Activated T-helper 1 cell treated with anti-CD3 and anti-CD28 coated beads, Interleukin-12 subunit alpha, Interleukin-12 subunit beta, Interleukin-2, Interleukin-4 antibody, amounts not matched to agents 30 ng/mL and 10 ng/mL and 1 ng/mL, durations not matched to agents 14 hours and 24 hours and 36 hours (primary cell): ENCODE results near the gene TGFB2. TPM values are rescaled to one million over a fixed set of nuclear protein-coding genes. Genes with fewer than 3 reads are reported as not detected.

Experiments used
- DNase-seq: peaks from one replicate; pipeline ENCODE4 v3.0.0; 2021; ENCODE audit warnings: low spot score
- H3K27ac Mint-ChIP-seq: one replicate; pipeline ENCODE4 v1.8.0; 2021; ENCODE audit warnings: mild to moderate bottlenecking, mixed read lengths
- H3K27me3 Mint-ChIP-seq: one replicate; pipeline ENCODE4 v1.8.0; 2022; ENCODE audit warnings: mild to moderate bottlenecking, moderate library complexity, mixed read lengths; ENCODE audit not compliant: insufficient read depth
- H3K36me3 Mint-ChIP-seq: one replicate; pipeline ENCODE4 v1.8.0; 2021; ENCODE audit warnings: low read depth, mixed read lengths
- H3K4me1 Mint-ChIP-seq: one replicate; pipeline ENCODE4 v1.8.0; 2021; ENCODE audit warnings: low read depth, mixed read lengths
- H3K4me3 Mint-ChIP-seq: one replicate; pipeline ENCODE4 v1.8.0; 2021; ENCODE audit warnings: mild to moderate bottlenecking, moderate library complexity, mixed read lengths
- H3K9me3 Mint-ChIP-seq: one replicate; pipeline ENCODE4 v1.8.0; 2021; ENCODE audit warnings: mixed read lengths
- intact Hi-C: fragments of 100-400 bp; cut with micrococcal nuclease; formaldehyde crosslinking; loops from one replicate; pipeline ENCODE4 v1.15.1; 2024
- total RNA-seq: library from RNA; stranded (reverse); gene quantifications from 2 replicates; pipeline ENCODE4 v1.2.3, GENCODE V29; 2022

TGFB2 gene
- total RNA-seq, 1 donor from 2014 or later: not detected

DNA sequence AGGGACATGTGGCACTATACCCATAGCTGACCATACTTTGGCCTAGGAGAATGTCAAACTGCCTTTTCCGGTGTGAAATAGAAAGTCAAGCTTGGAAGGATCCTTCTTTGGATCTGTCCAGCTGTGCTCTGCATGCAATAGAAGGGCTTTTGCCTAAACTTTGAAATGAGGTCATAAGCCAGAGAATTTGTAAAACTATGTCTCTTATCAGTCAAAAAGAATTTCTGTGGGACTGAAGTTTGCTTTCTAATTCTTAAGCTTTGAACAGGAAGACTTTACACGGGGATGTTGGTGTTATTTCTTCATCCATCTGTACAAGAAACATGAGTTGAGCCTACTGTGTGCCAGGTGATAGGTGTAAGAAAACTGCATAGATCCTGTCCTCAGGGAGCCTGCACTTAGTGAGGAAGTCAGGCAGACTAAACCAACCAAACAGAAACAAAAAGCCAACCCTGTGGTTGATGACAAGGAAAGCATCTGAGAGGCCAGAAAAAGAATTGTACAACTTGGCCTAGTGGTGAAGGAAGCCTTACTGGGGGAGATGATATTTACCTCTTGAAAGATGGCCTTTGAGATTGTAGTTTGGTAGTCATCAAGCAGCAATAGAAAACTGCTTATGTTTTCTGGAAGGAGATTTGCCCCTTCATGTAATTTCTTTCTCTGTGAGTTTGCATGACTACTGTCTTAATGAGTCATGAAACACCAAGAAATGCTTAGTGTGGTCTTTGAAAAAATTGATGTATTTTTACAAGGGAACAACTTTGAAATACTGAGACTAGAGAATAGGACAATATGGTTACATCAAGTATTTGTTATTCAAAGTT lies 24.8 kb downstream of the TGFB2 start:
- no peaks in the 10 kb centered on the region for H3K4me1 Mint-ChIP-seq
- no peak overlapping the region for H3K4me3 Mint-ChIP-seq
- no peak overlapping the region for H3K27ac Mint-ChIP-seq
- no peaks in the 10 kb centered on the region for H3K9me3 Mint-ChIP-seq
- intact Hi-C loops: no loop called here
- peaks cover 24% of the 10 kb centered on the region for H3K27me3 Mint-ChIP-seq
- DNase-seq: no peak
- no peaks in the 10 kb centered on the region for H3K36me3 Mint-ChIP-seq

DNA sequence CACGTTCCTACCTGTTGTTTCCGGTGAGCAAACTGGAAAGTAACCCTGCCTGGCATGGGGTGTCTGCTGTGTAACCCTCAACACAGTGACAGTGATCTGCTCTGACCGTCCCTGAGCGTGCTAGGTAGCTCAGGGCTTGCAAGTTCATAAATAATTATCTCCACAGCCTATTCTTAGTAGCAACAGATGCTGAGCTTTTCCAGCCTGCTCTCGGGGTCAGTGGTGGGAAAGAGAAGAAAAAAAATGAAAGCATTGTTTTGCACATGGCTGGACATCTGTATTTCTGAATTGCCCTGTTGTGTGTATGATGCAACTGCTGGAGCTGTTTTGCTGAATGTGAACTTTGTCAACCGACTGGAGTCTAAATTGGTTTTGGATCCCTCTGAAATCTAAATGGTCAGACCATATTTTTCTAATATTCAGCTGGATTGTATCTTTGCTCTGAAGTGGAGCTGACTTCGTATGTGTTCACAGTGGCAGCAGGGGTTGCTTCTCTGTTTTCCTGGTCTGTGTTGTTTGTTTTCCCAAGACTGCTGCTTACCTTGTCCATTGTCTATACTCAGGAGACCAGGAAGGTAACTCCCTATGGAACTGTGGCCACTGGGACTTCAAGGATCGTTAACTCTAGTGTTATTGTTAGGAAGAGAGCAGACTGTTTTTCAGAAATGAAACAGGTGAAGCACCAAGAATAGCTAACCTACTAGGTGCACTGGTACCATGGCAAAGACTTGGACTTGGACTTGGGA lies 27.0 kb downstream of the TGFB2 start:
- H3K4me3 Mint-ChIP-seq: no peak overlapping the region
- intact Hi-C loops: no loop called here
- H3K36me3 Mint-ChIP-seq: no peaks in the 10 kb centered on the region
- no peak for DNase-seq
- peaks cover 7% of the 10 kb centered on the region for H3K4me1 Mint-ChIP-seq
- no peak overlapping the region for H3K27ac Mint-ChIP-seq
- peaks cover 31% of the 10 kb centered on the region for H3K27me3 Mint-ChIP-seq
- H3K9me3 Mint-ChIP-seq: no peaks in the 10 kb centered on the region

DNA sequence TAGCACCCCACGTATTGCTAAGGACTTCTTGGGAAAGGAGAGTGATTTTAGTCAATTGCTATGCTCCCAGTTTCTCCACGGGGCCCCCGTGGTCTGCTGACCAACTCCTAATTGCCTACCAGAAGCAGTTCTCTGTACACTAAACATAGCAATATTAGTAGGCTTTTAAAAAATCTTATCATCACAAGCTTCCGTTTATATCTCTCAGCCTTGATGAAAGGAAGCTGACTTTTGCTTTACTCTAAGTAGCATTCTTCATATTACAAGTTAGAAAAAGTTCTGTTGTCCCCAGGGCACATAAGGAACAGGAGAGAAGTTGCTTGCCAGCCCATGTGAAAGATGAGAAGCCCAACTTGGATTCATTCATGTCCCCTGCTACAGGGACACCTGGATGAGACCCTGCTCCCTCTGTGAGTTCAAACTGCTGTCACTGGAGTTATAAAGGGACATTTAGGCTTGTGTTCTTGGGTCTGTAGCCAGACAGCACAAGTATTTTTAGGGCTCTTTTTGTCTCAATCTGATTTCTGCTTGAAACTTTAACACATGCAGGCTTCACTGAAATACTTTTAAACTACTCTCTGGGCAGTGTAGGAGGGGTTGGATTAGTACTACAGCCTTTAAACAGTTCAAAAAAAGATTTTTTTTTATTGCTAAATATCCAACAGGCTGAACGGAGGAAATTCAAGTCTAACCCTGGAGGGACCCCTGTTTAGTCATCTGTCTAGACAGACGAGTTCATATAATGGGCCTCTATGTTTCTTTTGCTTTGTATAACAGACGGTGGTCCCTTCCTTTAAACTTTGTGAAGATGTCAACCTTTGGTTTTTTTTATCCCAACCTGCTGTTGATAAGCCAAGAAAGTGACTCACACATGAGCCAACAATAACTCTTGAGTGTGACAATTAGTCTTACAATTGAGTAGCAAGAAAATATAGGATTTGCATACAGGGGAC lies 29.5 kb downstream of the TGFB2 start:
- DNase-seq: no peak
- Mint-ChIP-seq H3K4me3 (no peak overlapping the region), H3K9me3 (no peaks in the 10 kb centered on the region), H3K27ac (no peak overlapping the region), H3K27me3 (peaks cover 32% of the 10 kb centered on the region), H3K4me1 (peaks cover 12% of the 10 kb centered on the region), H3K36me3 (no peaks in the 10 kb centered on the region)
- intact Hi-C loops: no loop called here

DNA sequence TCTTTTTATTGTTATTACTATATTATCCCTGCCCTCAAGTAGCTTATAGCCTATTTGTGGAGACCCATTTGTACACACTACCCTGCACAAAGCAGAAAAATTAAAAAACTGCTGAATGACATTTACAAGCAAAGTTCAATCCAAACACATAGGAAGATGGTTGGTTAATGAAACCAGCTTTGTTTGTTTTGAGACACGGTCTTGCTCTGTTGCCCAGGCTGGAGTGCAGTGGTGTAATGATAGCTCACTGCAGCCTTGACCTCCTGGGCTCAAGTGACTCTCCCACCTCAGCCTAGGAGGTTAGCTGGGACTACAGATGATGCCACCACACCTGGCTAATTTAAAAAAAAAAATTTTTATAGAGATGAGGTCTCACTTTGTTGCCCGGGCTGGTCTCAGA lies 31.6 kb downstream of the TGFB2 start:
- H3K27me3 Mint-ChIP-seq: peaks cover 29% of the 10 kb centered on the region
- no peak overlapping the region for H3K27ac Mint-ChIP-seq
- intact Hi-C loops: loop anchor here (1.0 to 2.0 kb wide), 4 partner anchors 25 to 798 kb away; partner anchors contain the start of genes RRP15 and TGFB2
- no peak overlapping the region for H3K4me3 Mint-ChIP-seq
- H3K9me3 Mint-ChIP-seq: no peaks in the 10 kb centered on the region
- no peaks in the 10 kb centered on the region for H3K36me3 Mint-ChIP-seq
- no peak for DNase-seq
- H3K4me1 Mint-ChIP-seq: peaks cover 12% of the 10 kb centered on the region

DNA sequence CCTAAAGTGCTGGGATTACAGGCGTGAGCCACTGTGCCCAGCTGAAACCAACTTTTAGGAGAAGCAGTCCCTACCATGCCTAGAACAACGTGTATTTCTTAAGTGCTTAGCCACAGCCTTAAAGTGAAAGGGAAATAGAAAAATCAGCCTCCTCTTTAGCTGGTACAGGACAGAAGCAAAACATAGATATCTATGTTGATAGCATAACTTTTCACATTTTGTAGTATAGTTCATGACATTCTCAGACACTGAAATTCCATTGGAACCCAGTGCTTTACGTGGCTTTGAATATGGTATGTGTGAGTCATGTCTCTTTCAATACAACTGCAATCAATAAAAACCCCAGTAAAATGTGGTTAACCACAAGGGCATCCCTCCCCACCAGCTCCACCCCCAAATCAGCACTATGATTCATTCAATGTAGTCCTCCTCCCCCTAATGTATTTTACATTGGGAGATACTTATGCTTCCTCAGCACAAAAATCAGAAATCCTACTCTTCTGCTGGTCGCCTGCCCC lies 32.1 kb downstream of the TGFB2 start:
- Mint-ChIP-seq H3K9me3 (no peaks in the 10 kb centered on the region), H3K27me3 (peaks cover 27% of the 10 kb centered on the region), H3K4me3 (no peak overlapping the region), H3K4me1 (peaks cover 12% of the 10 kb centered on the region), H3K27ac (peak overlapping the region; percentile 65), H3K36me3 (no peaks in the 10 kb centered on the region)
- intact Hi-C loops: loop anchor here (1.0 to 2.0 kb wide), 4 partner anchors 26 to 798 kb away; partner anchors contain the start of genes RRP15 and TGFB2
- DNase-seq: peak; percentile 16

DNA sequence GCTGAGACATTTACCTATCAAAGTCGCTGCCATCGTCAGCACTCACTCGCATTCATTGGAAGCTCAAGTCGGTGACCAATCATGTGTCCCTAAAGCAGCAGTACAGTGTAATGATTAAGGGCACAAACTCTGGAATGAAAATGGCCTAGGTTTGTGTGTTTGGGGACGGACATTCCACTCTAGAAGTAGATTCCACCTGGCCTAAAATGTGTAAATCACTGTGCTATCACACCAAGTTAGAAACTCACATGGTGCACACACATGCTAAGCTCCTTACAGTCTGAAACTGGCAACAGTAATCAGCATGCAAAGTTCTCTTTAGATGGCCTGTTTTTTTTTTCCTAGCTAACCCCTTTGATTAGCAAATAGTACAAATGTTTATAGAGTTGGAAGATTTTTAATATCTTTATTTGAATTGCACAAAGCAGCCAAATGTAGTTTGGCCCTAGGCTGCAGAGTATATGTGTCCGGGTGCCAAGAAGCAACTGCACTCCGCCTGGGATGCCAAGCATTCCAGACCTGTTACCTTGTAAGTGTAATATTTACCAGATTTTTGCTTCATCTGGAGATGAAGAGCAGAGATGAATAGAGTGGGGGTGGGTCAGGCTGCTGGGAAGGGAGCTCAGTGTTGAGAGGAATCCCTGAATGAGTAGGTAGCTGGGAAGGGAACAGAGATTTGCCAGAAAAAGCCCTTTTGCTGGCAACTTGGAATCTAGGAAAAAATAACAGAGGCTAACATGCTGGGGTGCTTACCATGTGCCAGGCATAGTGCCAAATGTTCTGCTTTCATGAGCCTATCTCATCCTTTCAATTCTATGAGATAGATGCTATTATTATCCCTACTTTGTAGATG lies 35.2 kb downstream of the TGFB2 start:
- peaks cover 12% of the 10 kb centered on the region for H3K4me1 Mint-ChIP-seq
- peaks cover 30% of the 10 kb centered on the region for H3K27me3 Mint-ChIP-seq
- no peak overlapping the region for H3K27ac Mint-ChIP-seq
- no peak for DNase-seq
- H3K36me3 Mint-ChIP-seq: no peaks in the 10 kb centered on the region
- intact Hi-C loops: no loop called here
- no peak overlapping the region for H3K4me3 Mint-ChIP-seq
- no peaks in the 10 kb centered on the region for H3K9me3 Mint-ChIP-seq

DNA sequence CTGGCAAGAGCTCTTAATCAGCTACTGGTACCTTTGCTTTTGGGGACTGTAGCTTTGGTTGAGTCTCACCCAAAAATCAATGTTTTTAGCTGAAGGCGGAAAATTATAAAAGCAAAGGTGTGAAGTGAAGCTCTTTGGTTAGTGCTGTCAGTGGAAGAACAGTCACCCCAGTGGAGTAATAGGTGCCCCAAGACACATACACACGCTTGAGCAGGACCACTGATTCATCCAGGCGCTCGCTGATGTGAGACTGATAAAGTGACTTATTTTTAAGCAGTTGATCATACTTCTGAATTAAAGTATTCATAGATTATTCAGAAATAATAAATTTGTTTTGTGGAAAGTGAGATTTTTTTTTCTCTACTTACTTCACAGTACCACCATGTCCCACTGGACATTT lies 37.1 kb downstream of the TGFB2 start:
- Mint-ChIP-seq H3K27me3 (peaks cover 26% of the 10 kb centered on the region), H3K4me3 (no peak overlapping the region), H3K27ac (no peak overlapping the region), H3K4me1 (peaks cover 3% of the 10 kb centered on the region), H3K36me3 (no peaks in the 10 kb centered on the region), H3K9me3 (no peaks in the 10 kb centered on the region)
- no peak for DNase-seq
- intact Hi-C loops: no loop called here

DNA sequence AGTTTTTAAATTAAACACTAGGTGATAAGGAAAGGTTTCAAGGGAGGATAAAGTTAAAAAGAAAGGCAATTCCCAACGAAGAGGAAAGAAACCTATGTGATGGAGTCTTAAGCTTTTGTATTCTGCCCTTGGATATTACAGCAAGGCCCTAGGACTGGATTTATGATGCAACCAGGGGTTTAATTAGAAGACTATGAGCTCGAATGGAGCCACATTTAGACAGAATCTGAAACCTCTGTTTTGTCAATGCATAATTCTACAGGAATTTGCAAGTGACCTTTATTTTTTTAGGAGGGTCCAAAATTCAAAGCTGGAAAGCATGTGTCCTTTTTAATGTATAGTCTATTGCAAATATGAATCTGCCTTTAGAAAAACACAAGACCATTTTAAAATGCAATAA lies 37.9 kb downstream of the TGFB2 start:
- Mint-ChIP-seq H3K4me3 (no peak overlapping the region), H3K27me3 (peaks cover 29% of the 10 kb centered on the region), H3K4me1 (no peaks in the 10 kb centered on the region), H3K9me3 (no peaks in the 10 kb centered on the region), H3K27ac (no peak overlapping the region), H3K36me3 (no peaks in the 10 kb centered on the region)
- DNase-seq: no peak
- intact Hi-C loops: no loop called here

DNA sequence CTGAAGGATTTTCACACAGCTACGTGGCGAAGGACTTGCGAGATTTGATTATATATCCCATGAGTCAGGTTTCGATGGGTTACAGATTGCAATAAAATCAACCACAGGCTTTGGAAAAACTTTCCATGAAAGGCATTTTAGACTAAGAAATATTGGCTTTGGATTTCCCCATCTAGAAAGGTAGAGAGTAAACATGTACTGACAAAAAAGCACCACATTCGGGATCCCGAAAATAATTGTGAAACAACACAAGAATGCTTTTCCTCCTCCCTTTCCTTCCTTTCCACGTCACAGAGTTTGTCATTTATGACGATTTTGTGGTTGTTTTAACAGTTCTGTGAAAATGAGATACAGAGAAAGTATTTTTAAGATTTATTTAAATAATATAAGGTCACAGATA lies 38.5 kb downstream of the TGFB2 start:
- Mint-ChIP-seq H3K36me3 (no peaks in the 10 kb centered on the region), H3K27me3 (peaks cover 26% of the 10 kb centered on the region), H3K4me1 (no peaks in the 10 kb centered on the region), H3K9me3 (no peaks in the 10 kb centered on the region), H3K4me3 (no peak overlapping the region), H3K27ac (no peak overlapping the region)
- no peak for DNase-seq
- intact Hi-C loops: no loop called here

GRCh38 chr1:218384581-218384993 lies 39.5 kb downstream of the TGFB2 start:
- no peak for DNase-seq
- Mint-ChIP-seq H3K27me3 (peaks cover 25% of the 10 kb centered on the region), H3K9me3 (no peaks in the 10 kb centered on the region), H3K27ac (no peak overlapping the region), H3K4me3 (no peak overlapping the region), H3K4me1 (no peaks in the 10 kb centered on the region), H3K36me3 (no peaks in the 10 kb centered on the region)
- intact Hi-C loops: no loop called here

GRCh38 chr1:218388591-218388990 lies 43.5 kb downstream of the TGFB2 start:
- no peaks in the 10 kb centered on the region for H3K36me3 Mint-ChIP-seq

GRCh38 chr1:218390618-218391017 lies 45.5 kb downstream of the TGFB2 start:
- no peaks in the 10 kb centered on the region for H3K4me1 Mint-ChIP-seq

More at GRCh38 chr1:218388591-218388990, 43.5 kb downstream of the TGFB2 start:
- DNase-seq: no peak
- Mint-ChIP-seq H3K4me3 (no peak overlapping the region), H3K4me1 (no peaks in the 10 kb centered on the region), H3K27ac (no peak overlapping the region), H3K9me3 (no peaks in the 10 kb centered on the region), H3K27me3 (peaks cover 22% of the 10 kb centered on the region)
- intact Hi-C loops: no loop called here

More at GRCh38 chr1:218390618-218391017, 45.5 kb downstream of the TGFB2 start:
- Mint-ChIP-seq H3K27me3 (peaks cover 12% of the 10 kb centered on the region), H3K9me3 (no peaks in the 10 kb centered on the region), H3K4me3 (no peak overlapping the region), H3K36me3 (no peaks in the 10 kb centered on the region), H3K27ac (no peak overlapping the region)
- DNase-seq: no peak
- intact Hi-C loops: no loop called here
